Common myeloid progenitor, CD34-positive (primary cell): Measurements from ENCODE around the gene ICAM5.

Source experiments
- CTCF ChIA-PET: fragments of 350-600 bp; sonication (Branson Sonifier 250); formaldehyde crosslinking; loops from one replicate; lab custom pipeline; 2021; ENCODE audit warnings: antibody characterized with exemption; lab: Charles Lee
- POLR2A ChIA-PET: fragments of 350-600 bp; sonication (Branson Sonifier 250); formaldehyde crosslinking; loops from one replicate; lab custom pipeline; 2021; ENCODE audit warnings: antibody characterized with exemption; lab: Charles Lee
- DNase-seq, 3 donors: peaks; one replicate each; pipeline versions ENCODE4 v3.0.0 to v3.0.0-alpha.2; 2013
- H3K27ac ChIP-seq, 2 experiments: 1 replicate in 1 of 2; 2 replicates in 1 of 2; pipeline ENCODE4 v1.7.0; 2013; ENCODE audit warnings: inconsistent platforms in 2 of 2, low read length in 2 of 2, mild to moderate bottlenecking in 2 of 2, low read depth in 1 of 2, moderate library complexity in 1 of 2; ENCODE audit not compliant: severe bottlenecking in 2 of 2, insufficient read depth in 1 of 2, poor library complexity in 1 of 2
- H3K27me3 ChIP-seq, 5 experiments: replicated peaks in 2 of 5; 1 replicate in 3 of 5; 2 replicates in 2 of 5; pipeline versions ENCODE4 v1.6.1 to v1.7.0; 2013; ENCODE audit warnings: low read length in 4 of 5, mild to moderate bottlenecking in 2 of 5, moderate library complexity in 2 of 5, inconsistent platforms in 1 of 5; ENCODE audit not compliant: insufficient read depth in 5 of 5, control insufficient read depth in 4 of 5
- H3K36me3 ChIP-seq, 4 experiments: 1 replicate in 2 of 4; 2 replicates in 2 of 4; pipeline versions ENCODE4 v1.6.1 to v1.7.0; 2013; ENCODE audit warnings: low read length in 3 of 4, control low read depth in 1 of 4, mild to moderate bottlenecking in 1 of 4; ENCODE audit not compliant: control insufficient read depth in 4 of 4, insufficient read depth in 4 of 4
- H3K4me1 ChIP-seq, 4 experiments: 1 replicate in 3 of 4; 2 replicates in 1 of 4; pipeline versions ENCODE4 v1.6.1 to v1.7.1; 2013; ENCODE audit warnings: low read length in 3 of 4, mild to moderate bottlenecking in 3 of 4, control low read depth in 1 of 4, inconsistent platforms in 1 of 4, moderate library complexity in 1 of 4; ENCODE audit not compliant: control insufficient read depth in 4 of 4, insufficient read depth in 4 of 4; ENCODE audit errors: control extremely low read depth in 1 of 4
- H3K4me3 ChIP-seq, 7 experiments: 1 replicate in 4 of 7; 2 replicates in 3 of 7; pipeline versions ENCODE4 v1.5.1 to v1.7.0; 2013; ENCODE audit warnings: mild to moderate bottlenecking in 7 of 7, low read length in 6 of 7, moderate library complexity in 6 of 7, inconsistent platforms in 2 of 7, low read depth in 2 of 7, control low read depth in 1 of 7; ENCODE audit not compliant: insufficient read depth in 4 of 7, control insufficient read depth in 1 of 7; ENCODE audit errors: extremely low read depth in 1 of 7
- H3K9me3 ChIP-seq, 5 experiments: 1 replicate in 4 of 5; 2 replicates in 1 of 5; pipeline versions ENCODE4 v1.6.1 to v1.7.1; 2013; ENCODE audit warnings: low read length in 4 of 5, mild to moderate bottlenecking in 2 of 5, inconsistent platforms in 1 of 5, low read depth in 1 of 5, moderate library complexity in 1 of 5; ENCODE audit not compliant: control insufficient read depth in 4 of 5, insufficient read depth in 2 of 5; ENCODE audit errors: control extremely low read depth in 1 of 5
- WGBS: methylation state at CpG from one replicate; pipeline ENCODE4 v1.1.5; 2013; ENCODE audit not compliant: insufficient coverage; 5-methylcytosine and 5-hydroxymethylcytosine counted together

The ICAM5 gene

GRCh38 chr19:10292789-10293636, 3.3 kb downstream of the ICAM5 start:
- Histone ChIP-seq H3K27me3 (peaks cover 0 to 70% (median 52%) of the 10 kb centered on the region in 5 experiments), H3K4me1 (peaks cover 5 to 84% (median 75%) of the 10 kb centered on the region in 4 experiments), H3K36me3 (no peaks in the 10 kb centered on the region), H3K9me3 (no peaks in the 10 kb centered on the region), H3K4me3 (peak overlapping the region in 5 of 7 experiments; percentile 32 to 76 (median 65)), H3K27ac (peak overlapping the region in 1 of 2 experiments; percentile 54)
- ChIA-PET POLR2A (interaction anchor here (2.6 kb wide), 1 partner anchor 22 kb away, joined by 19 read pairs; the partner anchor contains the start of gene ICAM1), CTCF (interaction anchor here (1.0 to 7.6 kb wide), 3 partner anchors 22 to 32 kb away, joined by 3 to 83 read pairs (median 3); partner anchors contain the start of gene ICAM1)
- WGBS = 40% methylated on average over 43 of the region's 56 CpGs
- peak in 2 of 3 donors; percentile 64 to 66 for DNase-seq

DNA sequence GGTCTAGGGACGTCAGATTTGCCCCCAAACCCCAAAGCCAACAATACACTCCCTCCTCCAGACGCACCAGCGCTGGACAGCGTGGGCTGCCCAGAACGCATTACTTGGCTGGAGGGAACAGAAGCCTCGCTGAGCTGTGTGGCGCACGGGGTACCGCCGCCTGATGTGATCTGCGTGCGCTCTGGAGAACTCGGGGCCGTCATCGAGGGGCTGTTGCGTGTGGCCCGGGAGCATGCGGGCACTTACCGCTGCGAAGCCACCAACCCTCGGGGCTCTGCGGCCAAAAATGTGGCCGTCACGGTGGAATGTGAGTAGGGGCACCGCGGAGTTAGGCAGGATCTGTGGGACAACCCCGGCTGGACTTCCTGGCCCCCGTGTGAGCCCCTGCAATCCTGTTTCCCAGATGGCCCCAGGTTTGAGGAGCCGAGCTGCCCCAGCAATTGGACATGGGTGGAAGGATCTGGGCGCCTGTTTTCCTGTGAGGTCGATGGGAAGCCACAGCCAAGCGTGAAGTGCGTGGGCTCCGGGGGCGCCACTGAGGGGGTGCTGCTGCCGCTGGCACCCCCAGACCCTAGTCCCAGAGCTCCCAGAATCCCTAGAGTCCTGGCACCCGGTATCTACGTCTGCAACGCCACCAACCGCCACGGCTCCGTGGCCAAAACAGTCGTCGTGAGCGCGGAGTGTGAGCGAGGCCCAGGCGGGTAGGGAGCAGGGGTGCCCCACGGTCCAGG, 4.0 kb downstream of the ICAM5 start:
- no peak for DNase-seq
- no peak overlapping the region for H3K4me3 ChIP-seq
- no peaks in the 10 kb centered on the region for H3K36me3 ChIP-seq
- ChIA-PET CTCF (no interaction called here), POLR2A (no interaction called here)
- no peaks in the 10 kb centered on the region for H3K9me3 ChIP-seq
- no peak overlapping the region for H3K27ac ChIP-seq
- H3K4me1 ChIP-seq = peaks cover 5 to 77% (median 68%) of the 10 kb centered on the region in 4 experiments
- H3K27me3 ChIP-seq = peaks cover 0 to 70% (median 51%) of the 10 kb centered on the region in 5 experiments
- 44% methylated on average over 38 of the region's 49 CpGs for WGBS

DNA sequence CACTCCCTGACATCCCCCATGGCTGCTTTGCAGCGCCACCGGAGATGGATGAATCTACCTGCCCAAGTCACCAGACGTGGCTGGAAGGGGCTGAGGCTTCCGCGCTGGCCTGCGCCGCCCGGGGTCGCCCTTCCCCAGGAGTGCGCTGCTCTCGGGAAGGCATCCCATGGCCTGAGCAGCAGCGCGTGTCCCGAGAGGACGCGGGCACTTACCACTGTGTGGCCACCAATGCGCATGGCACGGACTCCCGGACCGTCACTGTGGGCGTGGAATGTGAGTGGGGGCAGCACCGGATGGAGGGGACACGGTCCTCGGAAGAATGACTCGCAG, 4.6 kb downstream of the ICAM5 start:
- H3K27ac ChIP-seq = no peak overlapping the region
- CTCF ChIA-PET = no interaction called here
- H3K27me3 ChIP-seq = peaks cover 0 to 70% (median 49%) of the 10 kb centered on the region in 5 experiments
- no peak for DNase-seq
- POLR2A ChIA-PET = no interaction called here
- no peaks in the 10 kb centered on the region for H3K9me3 ChIP-seq
- no peaks in the 10 kb centered on the region for H3K36me3 ChIP-seq
- H3K4me1 ChIP-seq = peaks cover 5 to 76% (median 67%) of the 10 kb centered on the region in 4 experiments
- 35% methylated on average over 24 of the region's 25 CpGs for WGBS
- H3K4me3 ChIP-seq = no peak overlapping the region

DNA sequence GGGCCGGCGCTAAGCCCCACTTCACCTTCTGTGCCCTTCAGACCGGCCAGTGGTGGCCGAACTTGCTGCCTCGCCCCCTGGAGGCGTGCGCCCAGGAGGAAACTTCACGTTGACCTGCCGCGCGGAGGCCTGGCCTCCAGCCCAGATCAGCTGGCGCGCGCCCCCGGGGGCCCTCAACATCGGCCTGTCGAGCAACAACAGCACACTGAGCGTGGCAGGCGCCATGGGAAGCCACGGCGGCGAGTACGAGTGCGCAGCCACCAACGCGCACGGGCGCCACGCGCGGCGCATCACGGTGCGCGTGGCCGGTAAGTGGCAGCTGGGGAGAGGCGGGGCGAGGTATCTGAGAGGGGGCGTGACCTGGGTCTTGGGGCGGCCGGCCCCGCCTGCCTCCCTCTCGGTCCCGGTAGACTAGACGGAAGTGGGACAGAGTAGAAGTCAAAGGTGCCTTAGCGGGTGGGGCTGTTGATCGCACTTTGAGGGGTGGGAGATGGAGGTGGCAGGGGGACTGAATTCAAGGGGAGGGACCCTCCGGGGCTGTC, 5.6 kb downstream of the ICAM5 start:
- no peaks in the 10 kb centered on the region for H3K36me3 ChIP-seq
- H3K27ac ChIP-seq = no peak overlapping the region
- DNase-seq = peak; percentile 58 to 71 (median 61)
- ChIA-PET CTCF (interaction anchor here (0.8 to 1.3 kb wide), 2 partner anchors 25 to 39 kb away, joined by 3 to 4 read pairs; no protein-coding TSS in a partner anchor), POLR2A (interaction anchor here (0.8 to 1.2 kb wide), 3 partner anchors 9 to 85 kb away, joined by 3 to 5 read pairs (median 3); partner anchors contain the start of genes ICAM1, ICAM4 and TYK2)
- H3K4me1 ChIP-seq = peaks cover 5 to 76% (median 67%) of the 10 kb centered on the region in 4 experiments
- 1% methylated on average over 39 of the region's 48 CpGs for WGBS
- peak overlapping the region; percentile 4 to 78 (median 48) for H3K4me3 ChIP-seq
- H3K27me3 ChIP-seq = peaks cover 0 to 63% (median 45%) of the 10 kb centered on the region in 5 experiments
- H3K9me3 ChIP-seq = no peaks in the 10 kb centered on the region

DNA sequence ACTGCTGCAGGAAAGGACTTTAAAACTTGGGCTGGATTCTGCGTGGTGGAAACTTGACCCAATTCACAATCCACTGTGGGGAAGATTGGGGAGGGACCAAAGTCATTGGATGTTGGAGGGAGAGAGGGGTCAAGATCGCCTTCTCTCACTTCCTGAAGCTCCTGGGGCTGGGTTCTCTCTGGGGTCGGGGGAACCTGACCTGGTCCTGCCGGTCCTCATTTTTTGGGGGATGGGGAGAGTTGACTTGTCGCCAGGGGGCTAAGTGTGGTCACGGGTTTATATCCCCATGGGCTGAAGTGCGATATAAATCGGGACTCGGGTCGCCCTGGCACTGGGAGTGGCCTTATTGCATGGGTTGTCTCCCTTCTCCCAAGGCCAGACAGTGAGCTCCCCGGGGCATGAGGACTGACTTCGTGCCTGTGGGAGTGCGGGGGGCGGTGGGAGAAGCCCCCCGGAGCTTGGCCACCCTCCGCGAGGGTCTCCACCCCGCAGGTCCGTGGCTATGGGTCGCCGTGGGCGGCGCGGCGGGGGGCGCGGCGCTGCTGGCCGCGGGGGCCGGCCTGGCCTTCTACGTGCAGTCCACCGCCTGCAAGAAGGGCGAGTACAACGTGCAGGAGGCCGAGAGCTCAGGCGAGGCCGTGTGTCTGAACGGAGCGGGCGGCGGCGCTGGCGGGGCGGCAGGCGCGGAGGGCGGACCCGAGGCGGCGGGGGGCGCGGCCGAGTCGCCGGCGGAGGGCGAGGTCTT, 6.3 kb downstream of the ICAM5 start:
- WGBS = 15% methylated on average over 11 of the region's 58 CpGs
- H3K27me3 ChIP-seq = peaks cover 0 to 57% (median 40%) of the 10 kb centered on the region in 5 experiments
- CTCF ChIA-PET = interaction anchor here (0.8 to 1.3 kb wide), 2 partner anchors 26 to 38 kb away, joined by 3 to 4 read pairs; no protein-coding TSS in a partner anchor
- POLR2A ChIA-PET = interaction anchor here (0.8 to 1.2 kb wide), 3 partner anchors 10 to 85 kb away, joined by 3 to 5 read pairs (median 3); partner anchors contain the start of genes ICAM1, ICAM4 and TYK2
- no peaks in the 10 kb centered on the region for H3K36me3 ChIP-seq
- no peak overlapping the region for H3K27ac ChIP-seq
- peak overlapping the region; percentile 4 to 78 (median 48) for H3K4me3 ChIP-seq
- peak in 1 of 3 donors; percentile 29 for DNase-seq
- H3K9me3 ChIP-seq = no peaks in the 10 kb centered on the region
- H3K4me1 ChIP-seq = peaks cover 5 to 76% (median 64%) of the 10 kb centered on the region in 4 experiments
